NB4 (cell line): Measurements from ENCODE around the gene C16orf86.

Source experiments
- CTCF ChIP-seq: IDR thresholded peaks from one replicate; pipeline ENCODE4 v1.5.1; 2012; ENCODE audit warnings: low read depth, low read length
- MAX ChIP-seq: IDR thresholded peaks from 2 replicates; pipeline ENCODE4 v1.6.1; 2011; ENCODE audit warnings: low read depth, low read length
- POLR2A ChIP-seq: IDR thresholded peaks from 2 replicates; pipeline ENCODE4 v1.6.1; 2011; ENCODE audit warnings: mild to moderate bottlenecking; ENCODE audit not compliant: insufficient read length; ENCODE audit errors: extremely low read depth

DNA sequence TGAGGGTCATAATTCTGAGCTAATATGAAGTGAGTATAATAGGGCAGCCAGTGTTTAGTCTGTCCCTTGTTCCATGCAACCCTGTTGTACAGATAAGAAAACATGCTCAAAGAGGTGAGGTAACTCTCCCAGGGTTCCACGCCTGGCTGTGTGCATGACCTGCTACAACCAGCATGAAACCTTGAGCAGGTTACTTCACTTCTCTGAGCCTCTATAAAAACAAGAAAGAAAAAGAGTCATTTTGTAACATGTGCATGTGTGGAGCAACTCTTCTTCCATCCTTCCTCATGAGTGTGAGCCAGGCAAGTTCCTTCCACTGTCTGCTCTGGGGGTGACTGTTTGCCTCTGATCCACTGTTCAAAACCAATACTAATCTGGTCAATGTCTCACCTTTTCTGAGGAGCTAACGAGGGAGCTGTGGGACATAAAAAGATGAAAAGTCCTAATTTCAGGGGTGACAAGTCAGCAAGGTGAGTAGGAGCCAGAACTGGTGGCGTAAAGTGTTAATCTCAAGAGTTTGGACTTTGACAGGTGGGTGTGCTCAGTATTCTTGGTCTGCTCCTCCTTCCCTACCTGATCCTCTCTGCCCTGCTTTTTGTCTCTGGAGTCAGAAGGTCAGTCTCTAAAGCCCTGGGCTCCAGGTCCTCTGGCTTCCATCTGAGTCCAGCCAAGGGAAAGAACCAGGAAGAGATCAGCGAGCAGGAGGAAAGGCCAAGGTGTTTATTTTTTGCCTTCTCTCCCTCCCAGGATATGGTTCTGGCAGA lies 31.0 kb downstream of the C16orf86 start:
- TF ChIP-seq CTCF: no peak
- no peak for TF ChIP-seq MAX
- no peak for TF ChIP-seq POLR2A
